Measurements from ENCODE around the gene ARHGEF10L.

- no peak for TF ChIP-seq POLR2AphosphoS5 (IDR thresholded peaks at IDR 0.05; ENCODE audit: insufficient read depth in 1 of 2, low read depth in 1 of 2)
- TF ChIP-seq, protein P1, sequence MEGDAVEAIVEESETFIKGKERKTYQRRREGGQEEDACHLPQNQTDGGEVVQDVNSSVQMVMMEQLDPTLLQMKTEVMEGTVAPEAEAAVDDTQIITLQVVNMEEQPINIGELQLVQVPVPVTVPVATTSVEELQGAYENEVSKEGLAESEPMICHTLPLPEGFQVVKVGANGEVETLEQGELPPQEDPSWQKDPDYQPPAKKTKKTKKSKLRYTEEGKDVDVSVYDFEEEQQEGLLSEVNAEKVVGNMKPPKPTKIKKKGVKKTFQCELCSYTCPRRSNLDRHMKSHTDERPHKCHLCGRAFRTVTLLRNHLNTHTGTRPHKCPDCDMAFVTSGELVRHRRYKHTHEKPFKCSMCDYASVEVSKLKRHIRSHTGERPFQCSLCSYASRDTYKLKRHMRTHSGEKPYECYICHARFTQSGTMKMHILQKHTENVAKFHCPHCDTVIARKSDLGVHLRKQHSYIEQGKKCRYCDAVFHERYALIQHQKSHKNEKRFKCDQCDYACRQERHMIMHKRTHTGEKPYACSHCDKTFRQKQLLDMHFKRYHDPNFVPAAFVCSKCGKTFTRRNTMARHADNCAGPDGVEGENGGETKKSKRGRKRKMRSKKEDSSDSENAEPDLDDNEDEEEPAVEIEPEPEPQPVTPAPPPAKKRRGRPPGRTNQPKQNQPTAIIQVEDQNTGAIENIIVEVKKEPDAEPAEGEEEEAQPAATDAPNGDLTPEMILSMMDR (IDR thresholded peaks at IDR 0.05) = no peak
Observed at GRCh38 chr1:17733661-17734060, 194.2 kb downstream of the ARHGEF10L start.

Data from vagina (tissue), 2 donors.